Smooth muscle cell (in vitro differentiated cells): ENCODE measurements around the gene SETD2. TPM values are rescaled to one million over a fixed set of nuclear protein-coding genes. Genes with fewer than 3 reads are reported as not detected.
"Not testable (repeated sequence)": the region's sequence is repeated elsewhere in the genome, so short reads cannot be mapped to it uniquely, and the experiment has no call there.

ENCODE experiments used
- DNase-seq: peaks from one replicate; lab custom pipeline; 2025; ENCODE audit not compliant: unreplicated experiment; lab: John Stamatoyannopoulos, UW
- H2AFZ ChIP-seq: fragments of 200-600 bp; sonication (generic); 2 replicates; pipeline ENCODE4 v1.6.0; 2016; ENCODE audit warnings: antibody characterized with exemption, low read depth, mild to moderate bottlenecking
- H3F3A ChIP-seq: fragments of 200-600 bp; sonication (generic); 2 replicates; pipeline ENCODE4 v1.6.0; 2017; ENCODE audit warnings: antibody characterized with exemption, low read depth
- H3K27ac ChIP-seq: fragments of 200-600 bp; sonication (generic); 2 replicates; pipeline ENCODE4 v1.5.1; 2016; ENCODE audit warnings: low read depth, mild to moderate bottlenecking
- H3K27me3 ChIP-seq: fragments of 200-600 bp; sonication (generic); 2 replicates; pipeline ENCODE4 v1.6.1; 2016; ENCODE audit warnings: low read depth, mild to moderate bottlenecking
- H3K36me3 ChIP-seq: fragments of 200-600 bp; sonication (generic); 2 replicates; pipeline ENCODE4 v1.5.1; 2016; ENCODE audit warnings: low read depth
- H3K4me1 ChIP-seq: fragments of 200-600 bp; sonication (generic); 2 replicates; pipeline ENCODE4 v1.5.1; 2016; ENCODE audit warnings: low read depth
- H3K4me2 ChIP-seq: fragments of 200-600 bp; sonication (generic); 2 replicates; pipeline ENCODE4 v1.6.0; 2016; ENCODE audit warnings: mild to moderate bottlenecking
- H3K4me3 ChIP-seq: fragments of 200-600 bp; sonication (generic); 2 replicates; pipeline ENCODE4 v1.5.1; 2016; ENCODE audit warnings: mild to moderate bottlenecking
- H3K79me2 ChIP-seq: fragments of 200-600 bp; sonication (generic); 2 replicates; pipeline ENCODE4 v1.6.0; 2016; ENCODE audit warnings: low read depth, mild to moderate bottlenecking
- H3K9ac ChIP-seq: fragments of 200-600 bp; sonication (generic); 2 replicates; pipeline ENCODE4 v1.6.0; 2016; ENCODE audit warnings: low read depth
- H3K9me3 ChIP-seq: fragments of 200-600 bp; sonication (generic); replicated peaks from 2 replicates; pipeline ENCODE4 v1.5.1; 2016; ENCODE audit warnings: low read depth
- H4K20me1 ChIP-seq: fragments of 200-600 bp; sonication (generic); 2 replicates; pipeline ENCODE4 v1.6.0; 2016; ENCODE audit warnings: low read depth
- WGBS: methylation state at CpG from one replicate; pipeline ENCODE4 v1.1.7; 2016; ENCODE audit warnings: low lambda C conversion rate; 5-methylcytosine and 5-hydroxymethylcytosine counted together
- polyA plus RNA-seq: library from polyadenylated mRNA; unstranded; fragments of >200 nt; fragmentation: Nextera tagmentation; extraction: Ambion mirVana; gene quantifications from 2 replicates; pipeline ENCODE4 v1.2.1, GENCODE V29; 2016
- total RNA-seq: library from RNA; depleted of rRNA; stranded (reverse); fragments of >200 nt; gene quantifications from 2 replicates; pipeline ENCODE4 v1.2.3, GENCODE V29; 2014
- TF ChIP-seq, protein P1 (sequence below): fragments of 200-600 bp; sonication (generic); IDR thresholded peaks from 2 replicates; pipeline ENCODE4 v1.5.1; 2017; ENCODE audit warnings: borderline replicate concordance, mild to moderate bottlenecking, antibody characterized with exemption; ENCODE audit not compliant: insufficient read depth, poor library complexity, severe bottlenecking

The SETD2 gene
- total and polyA plus RNA-seq, 2 experiments from 2014 or later = 8.3 to 28.4 TPM

DNA sequence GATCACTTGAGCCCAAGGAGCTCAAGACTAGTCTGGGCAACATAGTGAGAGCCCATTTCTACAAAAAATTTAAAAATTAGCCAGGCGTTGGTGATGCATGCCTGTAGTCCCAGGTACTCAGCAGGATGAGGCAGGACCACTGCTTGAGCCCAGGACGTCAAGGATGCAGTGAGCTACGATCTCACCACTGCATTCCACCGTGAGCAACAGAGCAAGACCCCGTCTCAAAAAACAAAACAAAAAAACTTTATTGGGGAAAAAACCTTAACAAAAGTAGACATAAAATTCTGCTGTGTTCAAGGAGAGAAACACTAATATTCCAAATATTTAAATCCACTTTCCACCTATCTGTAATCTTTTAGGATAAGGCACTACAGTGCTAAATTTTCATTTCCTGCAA lies 20.8 kb downstream of the SETD2 start:
- H3K27ac ChIP-seq = no peak overlapping the region
- no peaks in the 10 kb centered on the region for H3K27me3 ChIP-seq
- TF ChIP-seq, protein P1, sequence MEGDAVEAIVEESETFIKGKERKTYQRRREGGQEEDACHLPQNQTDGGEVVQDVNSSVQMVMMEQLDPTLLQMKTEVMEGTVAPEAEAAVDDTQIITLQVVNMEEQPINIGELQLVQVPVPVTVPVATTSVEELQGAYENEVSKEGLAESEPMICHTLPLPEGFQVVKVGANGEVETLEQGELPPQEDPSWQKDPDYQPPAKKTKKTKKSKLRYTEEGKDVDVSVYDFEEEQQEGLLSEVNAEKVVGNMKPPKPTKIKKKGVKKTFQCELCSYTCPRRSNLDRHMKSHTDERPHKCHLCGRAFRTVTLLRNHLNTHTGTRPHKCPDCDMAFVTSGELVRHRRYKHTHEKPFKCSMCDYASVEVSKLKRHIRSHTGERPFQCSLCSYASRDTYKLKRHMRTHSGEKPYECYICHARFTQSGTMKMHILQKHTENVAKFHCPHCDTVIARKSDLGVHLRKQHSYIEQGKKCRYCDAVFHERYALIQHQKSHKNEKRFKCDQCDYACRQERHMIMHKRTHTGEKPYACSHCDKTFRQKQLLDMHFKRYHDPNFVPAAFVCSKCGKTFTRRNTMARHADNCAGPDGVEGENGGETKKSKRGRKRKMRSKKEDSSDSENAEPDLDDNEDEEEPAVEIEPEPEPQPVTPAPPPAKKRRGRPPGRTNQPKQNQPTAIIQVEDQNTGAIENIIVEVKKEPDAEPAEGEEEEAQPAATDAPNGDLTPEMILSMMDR = no peak
- no peak for DNase-seq
- no peaks in the 10 kb centered on the region for H3K4me1 ChIP-seq
- no peaks in the 10 kb centered on the region for H3F3A ChIP-seq
- no peak overlapping the region for H2AFZ ChIP-seq
- H3K4me3 ChIP-seq = no peak overlapping the region
- H3K9me3 ChIP-seq = no peaks in the 10 kb centered on the region
- H4K20me1 ChIP-seq = peaks cover 100% of the 10 kb centered on the region
- H3K9ac ChIP-seq = no peak overlapping the region
- peaks cover 100% of the 10 kb centered on the region for H3K79me2 ChIP-seq
- H3K36me3 ChIP-seq = no peaks in the 10 kb centered on the region
- H3K4me2 ChIP-seq = no peak overlapping the region
- WGBS = 92% methylated on average over 5 of the region's 5 CpGs

DNA sequence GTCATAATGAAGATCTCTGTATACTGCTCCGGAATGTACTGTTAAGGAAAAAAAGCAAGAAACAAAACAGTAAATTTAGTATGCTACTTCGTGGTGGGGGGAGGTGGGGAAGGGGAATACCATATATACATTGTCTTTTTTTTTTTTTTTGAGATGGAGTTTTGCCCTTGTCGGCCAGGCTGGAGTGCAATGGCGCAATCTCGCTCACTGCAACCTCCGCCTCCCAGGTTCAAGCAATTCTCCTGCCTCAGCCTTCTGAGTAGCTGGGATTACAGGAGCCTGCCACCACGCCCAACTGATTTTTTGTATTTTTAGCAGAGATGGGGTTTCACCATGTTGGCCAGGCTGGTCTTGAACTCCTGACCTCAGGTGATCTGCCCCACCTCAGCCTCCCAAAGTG lies 21.4 kb downstream of the SETD2 start:
- H3K4me1 ChIP-seq, H3K9me3 ChIP-seq, DNase-seq, H3K27me3 ChIP-seq, H3K4me3 ChIP-seq, H3K27ac ChIP-seq, H3F3A ChIP-seq, H3K36me3 ChIP-seq, H3K4me2 ChIP-seq, H2AFZ ChIP-seq, H3K9ac ChIP-seq: not testable (repeated sequence)
- Histone ChIP-seq H3K79me2 (peaks cover 100% of the 10 kb centered on the region), H4K20me1 (peaks cover 100% of the 10 kb centered on the region)
- WGBS = 94% methylated on average over 6 of the region's 7 CpGs

DNA sequence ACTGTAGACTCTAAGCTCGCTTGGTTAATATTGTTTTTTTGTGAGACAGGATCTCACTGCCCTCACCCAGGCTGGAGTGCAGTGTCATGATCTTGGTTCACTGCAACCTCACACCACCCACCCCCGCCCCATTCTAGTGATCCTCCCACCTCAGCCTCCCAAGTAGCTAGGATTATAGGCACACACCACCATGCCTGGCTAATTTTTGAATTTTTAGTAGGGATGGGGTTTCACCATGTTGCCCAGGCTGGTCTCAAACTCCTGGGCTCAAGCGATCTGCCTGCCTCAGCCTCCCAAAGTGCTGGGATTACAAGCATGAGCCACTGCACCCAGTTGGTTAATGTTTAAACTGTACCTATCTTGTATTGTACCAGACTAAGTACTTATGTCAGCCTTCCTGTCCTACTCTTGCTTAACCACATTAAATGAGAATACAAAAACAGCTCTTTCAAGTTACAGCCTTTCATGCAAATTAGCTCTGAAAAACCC lies 22.9 kb downstream of the SETD2 start:
- H3K4me2 ChIP-seq, H3K27me3 ChIP-seq, H3K4me3 ChIP-seq, H3K36me3 ChIP-seq, H3K9me3 ChIP-seq, H3F3A ChIP-seq, H3K4me1 ChIP-seq, DNase-seq, H3K9ac ChIP-seq, H3K27ac ChIP-seq, H2AFZ ChIP-seq: not testable (repeated sequence)
- H4K20me1 ChIP-seq = peaks cover 98% of the 10 kb centered on the region
- peaks cover 100% of the 10 kb centered on the region for H3K79me2 ChIP-seq
- WGBS = 94% methylated on average over 3 of the region's 3 CpGs

DNA sequence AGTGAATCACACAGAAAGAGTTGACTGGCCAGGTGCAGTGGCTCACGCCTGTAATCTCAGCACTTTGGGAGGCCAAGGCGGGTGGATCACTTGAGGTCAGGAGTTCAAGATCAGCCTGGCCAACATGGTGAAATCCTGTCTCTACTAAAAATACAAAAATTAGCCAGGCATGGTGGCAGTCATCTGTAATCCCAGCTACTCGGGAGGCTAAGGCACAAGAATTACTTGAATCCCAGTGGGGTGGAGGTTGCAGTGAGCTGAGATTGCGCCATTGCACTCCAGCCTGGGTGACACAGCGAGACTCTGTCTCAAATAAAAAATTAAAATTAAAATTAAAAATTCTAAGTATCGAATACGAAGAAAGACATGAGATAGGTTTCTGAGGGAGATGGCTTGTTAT lies 23.4 kb downstream of the SETD2 start:
- WGBS = 91% methylated on average over 7 of the region's 7 CpGs
- not testable (repeated sequence) for H3K27me3 ChIP-seq, H2AFZ ChIP-seq, H3K36me3 ChIP-seq, H3F3A ChIP-seq, DNase-seq, H3K4me2 ChIP-seq, H3K9me3 ChIP-seq, H3K4me1 ChIP-seq, H3K27ac ChIP-seq, H3K4me3 ChIP-seq, H3K9ac ChIP-seq
- H4K20me1 ChIP-seq = peaks cover 98% of the 10 kb centered on the region
- H3K79me2 ChIP-seq = peaks cover 100% of the 10 kb centered on the region

DNA sequence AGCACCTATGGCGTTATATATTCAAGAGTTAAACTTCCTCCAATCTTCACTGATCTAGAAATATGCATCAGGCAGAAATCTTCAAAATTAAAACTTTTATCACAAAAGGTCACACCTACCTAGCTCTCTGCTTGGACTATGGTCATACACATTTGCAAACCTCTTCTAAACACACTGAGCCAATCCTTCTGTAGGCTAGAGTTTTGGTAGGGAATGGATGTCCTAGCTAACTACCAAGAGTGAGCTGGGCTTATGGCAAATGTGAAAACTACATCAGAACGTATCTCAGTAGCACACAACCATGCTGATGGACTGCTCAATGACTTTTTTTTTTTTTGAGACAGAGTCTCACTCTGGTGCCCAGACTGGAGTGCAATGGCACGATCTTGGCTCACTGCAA lies 29.6 kb downstream of the SETD2 start:
- no peak overlapping the region for H3K4me3 ChIP-seq
- DNase-seq = no peak
- no peak overlapping the region for H3K9ac ChIP-seq
- no peaks in the 10 kb centered on the region for H3F3A ChIP-seq
- no peak overlapping the region for H3K27ac ChIP-seq
- H2AFZ ChIP-seq = no peak overlapping the region
- H3K79me2 ChIP-seq = peaks cover 100% of the 10 kb centered on the region
- H3K4me2 ChIP-seq = no peak overlapping the region
- no peaks in the 10 kb centered on the region for H3K9me3 ChIP-seq
- no peaks in the 10 kb centered on the region for H3K36me3 ChIP-seq
- peaks cover 98% of the 10 kb centered on the region for H4K20me1 ChIP-seq
- no peaks in the 10 kb centered on the region for H3K4me1 ChIP-seq
- no peaks in the 10 kb centered on the region for H3K27me3 ChIP-seq
- TF ChIP-seq, protein P1 = no peak
- WGBS = 94% methylated on average over 3 of the region's 3 CpGs
